C4-2B (cell line): ENCODE measurements around the gene LMOD3.

ENCODE experiments used
- ZFX ChIP-seq: fragments of 450-650 bp; IDR thresholded peaks from 2 replicates; pipeline ENCODE4 v1.6.1; 2017
- TF ChIP-seq, protein P1 (sequence below): fragments of 450-650 bp; conservative IDR thresholded peaks from 2 replicates; pipeline ENCODE4 v1.5.1; 2017; ENCODE audit warnings: mild to moderate bottlenecking

DNA sequence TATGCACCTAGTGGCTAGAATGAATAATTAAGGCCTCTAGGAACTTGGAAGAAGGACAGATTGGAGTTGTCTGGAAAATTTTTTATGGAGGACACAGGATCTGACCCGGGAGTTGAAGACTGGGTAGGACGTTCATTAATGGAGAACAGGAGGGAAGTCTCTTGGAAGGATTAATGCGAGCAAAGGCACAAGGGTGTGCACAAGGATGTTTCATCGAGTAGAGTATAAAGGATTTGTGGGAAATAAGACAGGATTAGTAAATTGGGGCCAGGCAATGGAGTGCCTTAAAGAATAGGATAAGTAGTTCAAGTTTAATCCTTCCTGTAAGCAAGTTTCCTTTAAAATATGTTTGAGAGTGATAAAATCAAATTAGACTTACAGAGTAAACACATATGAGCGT is 14.6 kb downstream of the LMOD3 start:
- TF ChIP-seq, protein P1, sequence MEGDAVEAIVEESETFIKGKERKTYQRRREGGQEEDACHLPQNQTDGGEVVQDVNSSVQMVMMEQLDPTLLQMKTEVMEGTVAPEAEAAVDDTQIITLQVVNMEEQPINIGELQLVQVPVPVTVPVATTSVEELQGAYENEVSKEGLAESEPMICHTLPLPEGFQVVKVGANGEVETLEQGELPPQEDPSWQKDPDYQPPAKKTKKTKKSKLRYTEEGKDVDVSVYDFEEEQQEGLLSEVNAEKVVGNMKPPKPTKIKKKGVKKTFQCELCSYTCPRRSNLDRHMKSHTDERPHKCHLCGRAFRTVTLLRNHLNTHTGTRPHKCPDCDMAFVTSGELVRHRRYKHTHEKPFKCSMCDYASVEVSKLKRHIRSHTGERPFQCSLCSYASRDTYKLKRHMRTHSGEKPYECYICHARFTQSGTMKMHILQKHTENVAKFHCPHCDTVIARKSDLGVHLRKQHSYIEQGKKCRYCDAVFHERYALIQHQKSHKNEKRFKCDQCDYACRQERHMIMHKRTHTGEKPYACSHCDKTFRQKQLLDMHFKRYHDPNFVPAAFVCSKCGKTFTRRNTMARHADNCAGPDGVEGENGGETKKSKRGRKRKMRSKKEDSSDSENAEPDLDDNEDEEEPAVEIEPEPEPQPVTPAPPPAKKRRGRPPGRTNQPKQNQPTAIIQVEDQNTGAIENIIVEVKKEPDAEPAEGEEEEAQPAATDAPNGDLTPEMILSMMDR = no peak
- TF ChIP-seq ZFX = no peak
